ENCODE results near the gene PCBD1. TPM values are rescaled to one million over a fixed set of nuclear protein-coding genes. Genes with fewer than 3 reads are reported as not detected.

Gene PCBD1
- total and polyA plus RNA-seq, 8 donors, result 72.6 to 112 (median 79.2) TPM

DNA sequence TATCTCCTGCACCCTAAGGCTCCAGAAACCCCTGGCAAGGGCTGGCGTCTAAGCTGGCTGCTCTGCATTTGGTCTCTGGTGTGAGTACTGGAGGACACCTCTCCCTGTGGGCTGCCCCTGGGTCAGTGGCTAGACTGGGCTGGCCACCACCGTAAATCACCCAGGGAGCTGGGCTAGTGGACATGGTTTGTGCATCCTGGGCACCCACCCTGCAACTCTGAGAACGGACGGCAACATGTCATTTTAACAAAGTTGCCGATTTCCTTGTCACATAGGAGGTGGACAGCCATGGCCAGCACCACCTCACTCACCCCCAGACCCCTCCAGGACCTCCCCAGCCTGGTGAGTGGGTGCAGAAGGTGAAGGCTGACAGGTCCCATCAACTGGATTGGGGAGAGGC is 26.8 kb upstream of the PCBD1 start:
- H3K27ac ChIP-seq, result no peak overlapping the region
- intact Hi-C loops (cut with DNase I), result no loop called here
- no peak for ATAC-seq
- H3K9me3 ChIP-seq, result no peaks in the 10 kb centered on the region
- H3K36me3 ChIP-seq, result no peaks in the 10 kb centered on the region
- H3K4me1 ChIP-seq, result no peaks in the 10 kb centered on the region
- no peak overlapping the region for H3K4me3 ChIP-seq
- peak in 1 of 4 donors; percentile 36 for DNase-seq
- TF ChIP-seq CTCF (IDR thresholded peaks at IDR 0.05), result no peak
- peaks cover 0 to 13% of the 10 kb centered on the region in 2 donors for H3K27me3 ChIP-seq

DNA sequence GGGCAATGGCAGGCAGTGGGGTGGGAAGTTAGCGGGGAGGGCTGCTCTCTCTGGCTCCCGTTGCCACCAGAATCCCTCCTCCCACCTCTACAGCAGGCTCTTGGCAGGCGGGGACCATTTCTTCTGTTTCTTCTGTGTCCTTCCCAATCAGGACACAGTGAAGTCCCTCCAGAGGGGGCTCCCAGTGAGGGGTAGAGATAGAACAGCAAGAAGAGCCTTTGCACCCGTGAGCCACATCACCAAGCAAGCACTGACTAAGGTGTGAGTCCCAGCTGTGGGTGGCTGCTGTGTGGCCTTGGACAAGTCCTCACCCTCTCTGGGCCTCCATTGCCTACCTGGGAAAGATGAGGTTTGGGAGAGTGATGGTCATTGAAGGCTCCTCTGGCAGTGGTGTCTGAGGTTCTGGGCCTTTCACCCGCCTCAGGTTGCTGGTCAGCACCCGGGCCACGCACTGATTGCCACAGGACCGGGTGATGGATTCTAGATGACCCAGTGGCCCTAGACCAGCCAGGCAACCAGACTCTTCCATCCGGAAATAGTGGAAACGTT is 26.0 kb upstream of the PCBD1 start:
- ATAC-seq (no peak), DNase-seq (peak in 1 of 4 donors; percentile 20)
- H3K4me3 ChIP-seq, result no peak overlapping the region
- H3K9me3 ChIP-seq, result no peaks in the 10 kb centered on the region
- TF ChIP-seq CTCF (IDR thresholded peaks at IDR 0.05), result no peak
- H3K4me1 ChIP-seq, result no peaks in the 10 kb centered on the region
- H3K36me3 ChIP-seq, result no peaks in the 10 kb centered on the region
- intact Hi-C loops (cut with DNase I), result no loop called here
- peaks cover 0 to 13% of the 10 kb centered on the region in 2 donors for H3K27me3 ChIP-seq
- no peak overlapping the region for H3K27ac ChIP-seq

- ATAC-seq (no peak), DNase-seq (peak in 1 of 4 donors; percentile 20)
- no peak for TF ChIP-seq CTCF (IDR thresholded peaks at IDR 0.05)
- Histone ChIP-seq H3K36me3 (no peaks in the 10 kb centered on the region), H3K4me1 (no peaks in the 10 kb centered on the region), H3K9me3 (no peaks in the 10 kb centered on the region), H3K27me3 (peaks cover 0 to 9% of the 10 kb centered on the region in 2 donors), H3K4me3 (no peak overlapping the region), H3K27ac (no peak overlapping the region)
- intact Hi-C loops (cut with DNase I), result no loop called here
These were observed 25.5 kb upstream of the PCBD1 start for GRCh38 chr10:70913893-70914240.

DNA sequence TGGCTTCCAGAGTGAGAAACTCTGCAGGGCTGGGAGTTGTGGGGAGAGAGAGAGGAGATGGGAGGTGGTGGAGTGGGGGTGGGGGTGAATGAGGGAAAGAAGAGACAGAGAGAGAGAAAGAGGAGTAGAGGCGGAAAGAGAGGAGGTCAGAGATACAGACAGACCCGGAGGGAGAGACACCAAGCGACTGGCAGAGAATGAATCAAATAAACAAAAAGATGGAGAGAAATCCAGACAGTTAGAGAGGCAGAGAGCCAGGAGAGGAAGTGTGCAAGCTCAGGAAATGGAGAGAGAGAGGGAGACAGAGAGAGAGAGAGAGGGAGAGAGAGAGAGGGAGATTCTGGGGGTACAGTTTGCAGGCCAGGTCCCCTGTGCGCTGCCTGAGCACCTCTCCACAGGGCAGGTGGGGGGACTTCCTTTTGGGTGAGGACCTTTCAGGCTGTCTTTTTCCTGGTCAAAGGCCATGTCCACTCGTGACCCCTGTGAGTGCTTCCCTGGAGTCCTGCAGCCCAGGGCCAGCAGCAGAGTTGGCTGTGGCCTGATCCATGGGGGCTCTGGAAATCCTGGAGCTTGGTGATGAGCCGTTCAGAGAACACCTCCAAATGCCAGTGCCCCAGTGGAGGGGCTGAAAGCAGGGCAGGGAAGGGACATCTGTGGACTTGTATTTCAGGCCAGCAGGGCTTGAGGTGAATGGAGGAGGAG is 25.0 kb upstream of the PCBD1 start:
- H3K27ac ChIP-seq, result no peak overlapping the region
- TF ChIP-seq CTCF (IDR thresholded peaks at IDR 0.05), result no peak
- no peak for ATAC-seq
- no peak overlapping the region for H3K4me3 ChIP-seq
- intact Hi-C loops (cut with DNase I), result no loop called here
- DNase-seq, result peak in 2 of 4 donors; percentile 27 to 33
- H3K27me3 ChIP-seq, result peaks cover 0 to 7% of the 10 kb centered on the region in 2 donors
- no peaks in the 10 kb centered on the region for H3K4me1 ChIP-seq
- no peaks in the 10 kb centered on the region for H3K9me3 ChIP-seq
- H3K36me3 ChIP-seq, result no peaks in the 10 kb centered on the region

DNA sequence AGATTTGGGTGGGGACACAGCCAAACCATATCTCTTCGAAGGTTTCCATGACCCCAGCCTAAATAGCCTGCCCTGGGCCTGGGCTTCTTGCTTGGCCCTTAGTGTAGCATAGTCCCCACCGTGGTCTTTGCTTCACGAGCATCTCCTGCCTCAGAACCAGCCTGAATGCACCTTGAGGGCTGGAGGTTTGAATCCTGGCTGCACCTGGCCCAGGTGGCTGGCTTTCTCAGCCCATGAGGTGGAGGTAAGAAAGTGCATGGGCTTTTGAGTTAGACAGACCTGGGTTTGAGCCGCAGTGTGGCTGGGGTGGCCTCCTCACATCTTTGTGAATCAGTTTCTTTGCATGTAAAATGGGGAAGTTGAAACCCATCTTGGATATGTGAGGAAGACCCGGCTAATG is 24.2 kb upstream of the PCBD1 start:
- no peak for DNase-seq
- no peak for ATAC-seq
- H3K9me3 ChIP-seq, result no peaks in the 10 kb centered on the region
- H3K36me3 ChIP-seq, result no peaks in the 10 kb centered on the region
- peaks cover 0 to 7% of the 10 kb centered on the region in 2 donors for H3K27me3 ChIP-seq
- H3K4me1 ChIP-seq, result no peaks in the 10 kb centered on the region
- H3K27ac ChIP-seq, result no peak overlapping the region
- no peak overlapping the region for H3K4me3 ChIP-seq
- no peak for TF ChIP-seq CTCF (IDR thresholded peaks at IDR 0.05)
- intact Hi-C loops (cut with DNase I), result no loop called here

Data from left lung (tissue), 10 donors.